K562 (cell line): Measurements from ENCODE around the gene CWC22. TPM values are rescaled to one million over a fixed set of nuclear protein-coding genes. Genes with fewer than 3 reads are reported as not detected.

Experiments used
- ATAC-seq: fragments of 200-7000 bp; cut with Tn5 transposase; 3 replicates; pipeline ENCODE4 v1.9.1; 2020; ENCODE audit warnings: moderate library complexity
- BruUV-seq: library from RNA; stranded (reverse); fragments of 400-500 nt; replicated peaks from 2 replicates; lab custom pipeline; 2021; lab: Mats Ljungman, UMichigan
- CTCF ChIA-PET: fragments of 300-600 bp; formaldehyde crosslinking; extraction: SDS; loops from one replicate; lab custom pipeline; 2021; ENCODE audit warnings: low intra/inter-chr PET ratio; lab: Yijun Ruan, JAX
- POLR2A ChIA-PET: fragments of 300-600, 350-650 bp; sonication (Branson Sonifier 250); formaldehyde crosslinking; extraction: SDS; loops from one replicate; lab custom pipeline; 2021; ENCODE audit warnings: antibody characterized with exemption, inconsistent platforms; lab: Yijun Ruan, JAX
- DNase-seq, 4 experiments: peaks; one replicate each; pipeline versions ENCODE4 v3.0.0 to v3.0.0-alpha.2; 2011 to 2018; ENCODE audit warnings: low spot score in 3 of 4, mixed read lengths in 3 of 4; ENCODE audit errors: extremely low read depth in 1 of 4
- FAIRE-seq: peaks from 2 replicates; lab custom pipeline; 2011; peaks lifted over from hg19 to GRCh38; lab: Jason Lieb, UNC
- H2AFZ ChIP-seq: 2 replicates; pipeline ENCODE4 v1.6.0; 2011; ENCODE audit warnings: low read depth, low read length, control low read depth, inconsistent platforms
- H3K27ac ChIP-seq: fragments of 200-600 bp; 3 replicates; pipeline ENCODE4 v1.8.0; 2011; ENCODE audit warnings: low read depth, mild to moderate bottlenecking, control low read depth, inconsistent platforms, low read length, moderate library complexity, mixed read lengths; ENCODE audit errors: extremely low read depth
- H3K27me3 ChIP-seq, 2 experiments: fragments of 300-600 bp in 1 of 2; 2 replicates in 1 of 2; 3 replicates in 1 of 2; pipeline versions ENCODE4 v1.6.0 to v1.8.0; 2011; ENCODE audit warnings: inconsistent platforms in 2 of 2, low read length in 2 of 2, mild to moderate bottlenecking in 1 of 2, mixed read lengths in 1 of 2, moderate library complexity in 1 of 2; ENCODE audit not compliant: control insufficient read depth in 2 of 2, insufficient read depth in 2 of 2
- H3K36me3 ChIP-seq: fragments of 300-600 bp; 3 replicates; pipeline ENCODE4 v1.8.0; 2011; ENCODE audit warnings: mild to moderate bottlenecking, low read length, inconsistent platforms; ENCODE audit not compliant: control insufficient read depth, insufficient read depth
- H3K4me1 ChIP-seq, 2 experiments: fragments of 200-600 bp in 1 of 2; replicated peaks in 1 of 2; 2 replicates in 1 of 2; 3 replicates in 1 of 2; pipeline versions ENCODE4 v1.5.1 to v1.8.0; 2011; ENCODE audit warnings: inconsistent platforms in 2 of 2, low read length in 2 of 2, mild to moderate bottlenecking in 1 of 2, mixed read lengths in 1 of 2, moderate library complexity in 1 of 2; ENCODE audit not compliant: control insufficient read depth in 2 of 2, insufficient read depth in 2 of 2
- H3K4me2 ChIP-seq: 2 replicates; pipeline ENCODE4 v1.6.1; 2011; ENCODE audit warnings: low read length, control low read depth, inconsistent platforms, mixed read lengths; ENCODE audit not compliant: insufficient read depth
- H3K4me3 ChIP-seq: fragments of 200-600 bp; sonication (generic), shearing (Covaris generic); 2 replicates; pipeline ENCODE4 v1.5.1; 2016; ENCODE audit warnings: control low read depth, inconsistent platforms
- H3K79me2 ChIP-seq: fragments of 200-600 bp; 3 replicates; pipeline ENCODE4 v1.8.0; 2011; ENCODE audit warnings: low read length, inconsistent platforms; ENCODE audit not compliant: control insufficient read depth, insufficient read depth
- H3K9ac ChIP-seq, 2 experiments: 2 replicates each; pipeline versions ENCODE4 v1.6.0 to v1.6.1; 2011; ENCODE audit warnings: low read depth in 2 of 2, low read length in 2 of 2, control low read depth in 1 of 2, inconsistent platforms in 1 of 2, mild to moderate bottlenecking in 1 of 2, mixed read lengths in 1 of 2; ENCODE audit not compliant: insufficient read depth in 1 of 2
- H3K9me1 ChIP-seq: one replicate; pipeline ENCODE4 v1.6.0; 2011; ENCODE audit warnings: inconsistent platforms, mild to moderate bottlenecking, low read length, moderate library complexity; ENCODE audit not compliant: control insufficient read depth, insufficient read depth
- H3K9me3 ChIP-seq: replicated peaks from 2 replicates; pipeline ENCODE4 v1.5.1; 2011; ENCODE audit warnings: low read depth, low read length, inconsistent platforms; ENCODE audit not compliant: control insufficient read depth, insufficient read depth
- H4K20me1 ChIP-seq: replicated peaks from 2 replicates; pipeline ENCODE4 v1.6.1; 2011; ENCODE audit warnings: low read length, inconsistent platforms, mixed read lengths; ENCODE audit not compliant: control insufficient read depth, insufficient read depth
- COPS2 ChIP-seq: fragments of 450-650 bp; conservative IDR thresholded peaks from 2 replicates; pipeline ENCODE4 v1.6.1; 2016; ENCODE audit warnings: mild to moderate bottlenecking, moderate library complexity
- DMBX1 ChIP-seq: fragments of 250-450 bp; sonication (Bioruptor Pico); IDR thresholded peaks from 2 replicates; pipeline ENCODE4 v1.8.0; 2022; ENCODE audit warnings: inconsistent platforms, mild to moderate bottlenecking, moderate library complexity, borderline replicate concordance
- FOXO4 ChIP-seq: fragments of 450-650 bp; formaldehyde crosslinking; IDR thresholded peaks from 2 replicates; pipeline ENCODE4 v1.4.0; 2020; ENCODE audit warnings: mild to moderate bottlenecking, moderate library complexity
- HCFC1 ChIP-seq: IDR thresholded peaks from 2 replicates; pipeline ENCODE4 v1.6.1; 2012; ENCODE audit warnings: low read depth, low read length, improper control_type of control experiment
- NFXL1 ChIP-seq: fragments of 450-650 bp; formaldehyde crosslinking; IDR thresholded peaks from 2 replicates; pipeline ENCODE4 v1.4.0; 2021; ENCODE audit warnings: mild to moderate bottlenecking
- SIX5 ChIP-seq, 2 experiments: IDR thresholded peaks; 2 replicates each; pipeline ENCODE4 v1.6.1; 2011; ENCODE audit warnings: low read length in 2 of 2, borderline replicate concordance in 1 of 2, low read depth in 1 of 2, mild to moderate bottlenecking in 1 of 2, moderate library complexity in 1 of 2; ENCODE audit not compliant: insufficient read depth in 1 of 2
- SNRNP70 ChIP-seq: fragments of 200-400 bp; formaldehyde crosslinking; optimal IDR thresholded peaks from 2 replicates; pipeline ENCODE3; 2017; ENCODE audit warnings: low read depth, low read length
- ZNF436 ChIP-seq: fragments of 250-450, 450-650 bp; sonication (Bioruptor Pico); formaldehyde crosslinking; IDR thresholded peaks from 2 replicates; pipeline ENCODE4 v1.7.0; 2020; ENCODE audit warnings: mild to moderate bottlenecking
- ZNF644 ChIP-seq: fragments of 200-800 bp; sonication (Bioruptor generic); IDR thresholded peaks from 2 replicates; pipeline ENCODE4 v1.6.1; 2016; ENCODE audit warnings: low read depth, missing genetic modification characterization, missing compliant biosample characterization
- WGBS: fragments of 100-300 bp; shearing (Covaris generic); methylation state at CpG from one replicate; pipeline ENCODE4 v1.1.6; 2016; ENCODE audit warnings: low coverage, mixed read lengths; ENCODE audit not compliant: insufficient coverage; ENCODE audit errors: missing lambda C conversion rate; 5-methylcytosine and 5-hydroxymethylcytosine counted together
- in situ Hi-C: fragments of 300-500 bp; cut with MboI; formaldehyde crosslinking; loops from 4 replicates; pipeline ENCODE4 v1.15.0; 2018; ENCODE audit warnings: inconsistent platforms, mixed read lengths
- intact Hi-C: fragments of 100-400 bp; cut with micrococcal nuclease; formaldehyde crosslinking; loops from 2 replicates; pipeline ENCODE4 v1.14.2; 2022
- polyA plus RNA-seq, 8 experiments: library from polyadenylated mRNA; depleted of rRNA in 4 of 8; stranded (reverse) in 5 of 8; unstranded in 3 of 8; fragments of >200 nt; fragmentation: Nextera tagmentation in 2 of 8; fragmentation: Illumina TruSeq in 1 of 8; extraction: Ambion mirVana in 2 of 8; extraction: Trizol in 1 of 8; gene quantifications; 2 replicates each; pipeline versions ENCODE4 v1.2.1 to v1.2.3, GENCODE V29; 2011 to 2014; ENCODE audit warnings: inconsistent platforms in 1 of 8, missing spikeins in 1 of 8
- total RNA-seq, 7 experiments: library from RNA; depleted of rRNA in 6 of 7; stranded (reverse); fragments of >200 nt in 6 of 7; fragmentation: Illumina TruSeq in 2 of 7; extraction: Trizol in 2 of 7; gene quantifications; 2 replicates each; pipeline versions ENCODE4 v1.2.1 to v1.2.3, GENCODE V29; 2011 to 2021; ENCODE audit warnings: low replicate concordance in 1 of 7

CWC22 gene
- total and polyA plus RNA-seq, 9 of the 15 experiments (the other 6 are each of a cell fraction or from before 2014, with no cell fraction given), result 14.5 to 54.2 (median 36.7) TPM

- intact Hi-C loops, result no loop called here
- FAIRE-seq (no peak), DNase-seq (no peak), ATAC-seq (no peak)
- Histone ChIP-seq H3K36me3 (peaks cover 86% of the 10 kb centered on the region), H3K4me3 (no peak overlapping the region), H3K4me1 (no peaks in the 10 kb centered on the region), H3K4me2 (no peak overlapping the region), H3K27ac (no peak overlapping the region), H3K9me3 (no peaks in the 10 kb centered on the region), H3K79me2 (no peaks in the 10 kb centered on the region; the same call in 2 of the 3 replicates), H4K20me1 (no peaks in the 10 kb centered on the region), H3K9ac (no peak overlapping the region), H2AFZ (no peak overlapping the region), H3K9me1 (no peaks in the 10 kb centered on the region), H3K27me3 (no peaks in the 10 kb centered on the region)
- no peak for TF ChIP-seq DMBX1 (CRISPR knock-in tag)
- TF ChIP-seq HCFC1, result no peak
- TF ChIP-seq SIX5 (IDR thresholded peaks at IDR 0.05; ENCODE audit: borderline replicate concordance in 1 of 2, insufficient read depth in 1 of 2, low read depth in 1 of 2, low read length in 2 of 2), result no peak
- no peak for TF ChIP-seq FOXO4 (CRISPR knock-in tag)
- TF ChIP-seq SNRNP70, result no peak
- TF ChIP-seq ZNF644 (tag), result no peak
- no peak for TF ChIP-seq NFXL1 (CRISPR knock-in tag)
- TF ChIP-seq ZNF436 (CRISPR knock-in tag), result no peak
- TF ChIP-seq COPS2, result no peak
- BruUV-seq, result no TSS peak
- ChIA-PET POLR2A (no interaction called here), CTCF (no interaction called here)
- 100% methylated on average over 1 of the region's 1 CpG for WGBS
- in situ Hi-C loops, result no loop called here
These were observed 26.0 kb downstream of the CWC22 start for GRCh38 chr2:179981085-179981484.
